IMR-90 (cell line): Measurements from ENCODE around the gene RANBP3. TPM values are rescaled to one million over a fixed set of nuclear protein-coding genes. Genes with fewer than 3 reads are reported as not detected.

Source experiments
- ATAC-seq: fragments of 200-7000 bp; cut with Tn5 transposase; 2 replicates; pipeline ENCODE4 v1.9.1; 2020; ENCODE audit warnings: low read depth, mild to moderate bottlenecking, moderate library complexity
- BruUV-seq: library from RNA; stranded (reverse); fragments of 400-500 nt; replicated peaks from 2 replicates; lab custom pipeline; 2021; lab: Mats Ljungman, UMichigan
- CTCF ChIA-PET: fragments of 300-600 bp; formaldehyde crosslinking; extraction: SDS; loops from one replicate; lab custom pipeline; 2021; ENCODE audit warnings: antibody characterized with exemption; lab: Yijun Ruan, JAX
- POLR2A ChIA-PET: fragments of 300-600 bp; sonication (Branson Sonifier 250); formaldehyde crosslinking; loops from one replicate; lab custom pipeline; 2022; ENCODE audit warnings: antibody characterized with exemption; ENCODE audit not compliant: unreplicated experiment; lab: Charles Lee
- DNase-seq: peaks from one replicate; pipeline ENCODE4 v3.0.0; 2013
- H2AFZ ChIP-seq: replicated peaks from 2 replicates; pipeline ENCODE3; 2013; ENCODE audit warnings: low read length, mild to moderate bottlenecking; ENCODE audit not compliant: poor library complexity
- H2AK5ac ChIP-seq: 2 replicates; pipeline ENCODE4 v1.6.1; 2013; ENCODE audit warnings: low read depth, low read length, inconsistent platforms
- H2AK9ac ChIP-seq: replicated peaks from 2 replicates; pipeline ENCODE3; 2013; ENCODE audit warnings: mild to moderate bottlenecking, low read depth, low read length, moderate library complexity; ENCODE audit not compliant: poor library complexity
- H2BK120ac ChIP-seq: 2 replicates; pipeline ENCODE4 v1.6.1; 2013; ENCODE audit warnings: low read depth, low read length, inconsistent platforms
- H2BK15ac ChIP-seq: 3 replicates; pipeline ENCODE4 v1.6.1; 2013; ENCODE audit warnings: low read depth, low read length, inconsistent platforms
- H2BK20ac ChIP-seq: 2 replicates; pipeline ENCODE4 v1.6.1; 2013; ENCODE audit warnings: low read depth, mild to moderate bottlenecking, inconsistent platforms, low read length, moderate library complexity
- H2BK5ac ChIP-seq: 2 replicates; pipeline ENCODE4 v1.6.1; 2013; ENCODE audit warnings: mild to moderate bottlenecking, low read depth, low read length, inconsistent platforms; ENCODE audit not compliant: poor library complexity, severe bottlenecking
- H3K14ac ChIP-seq: replicated peaks from 2 replicates; pipeline ENCODE4 v1.6.1; 2013; ENCODE audit warnings: low read depth, low read length, inconsistent platforms
- H3K18ac ChIP-seq: 2 replicates; pipeline ENCODE4 v1.6.1; 2013; ENCODE audit warnings: low read depth, low read length, control low read depth
- H3K23ac ChIP-seq: 2 replicates; pipeline ENCODE4 v1.6.1; 2013; ENCODE audit warnings: low read depth, low read length, inconsistent platforms
- H3K27ac ChIP-seq: 2 replicates; pipeline ENCODE4 v1.5.1; 2013; ENCODE audit warnings: mild to moderate bottlenecking, control low read depth, low read length; ENCODE audit not compliant: insufficient read depth
- H3K27me3 ChIP-seq: 2 replicates; pipeline ENCODE4 v1.6.1; 2013; ENCODE audit warnings: low read length; ENCODE audit not compliant: control insufficient read depth, insufficient read depth
- H3K36me3 ChIP-seq: 2 replicates; pipeline ENCODE4 v1.6.1; 2013; ENCODE audit warnings: low read length, mixed read lengths; ENCODE audit not compliant: control insufficient read depth, insufficient read depth
- H3K4ac ChIP-seq: 2 replicates; pipeline ENCODE4 v1.6.1; 2013; ENCODE audit warnings: low read depth, low read length, inconsistent platforms
- H3K4me1 ChIP-seq: 2 replicates; pipeline ENCODE4 v1.6.1; 2013; ENCODE audit warnings: low read length, mixed read lengths; ENCODE audit not compliant: control insufficient read depth, insufficient read depth
- H3K4me2 ChIP-seq: 2 replicates; pipeline ENCODE4 v1.6.1; 2013; ENCODE audit warnings: low read depth, mild to moderate bottlenecking, control low read depth, low read length, moderate library complexity
- H3K4me3 ChIP-seq: 2 replicates; pipeline ENCODE4 v1.5.1; 2013; ENCODE audit warnings: low read depth, mild to moderate bottlenecking, control low read depth, low read length, moderate library complexity; ENCODE audit not compliant: insufficient read depth
- H3K56ac ChIP-seq: 2 replicates; pipeline ENCODE4 v1.6.1; 2013; ENCODE audit warnings: low read length, inconsistent platforms; ENCODE audit not compliant: insufficient read depth; ENCODE audit errors: extremely low read depth
- H3K79me1 ChIP-seq, 2 experiments: 2 replicates each; pipeline ENCODE4 v1.6.1; 2013; ENCODE audit warnings: low read length in 2 of 2, inconsistent platforms in 1 of 2, low read depth in 1 of 2
- H3K9ac ChIP-seq: 2 replicates; pipeline ENCODE4 v1.6.1; 2013; ENCODE audit warnings: low read depth, low read length, control low read depth
- H3K9me1 ChIP-seq: 2 replicates; pipeline ENCODE4 v1.6.1; 2013; ENCODE audit warnings: low read length, inconsistent platforms; ENCODE audit not compliant: insufficient read depth
- H3K9me3 ChIP-seq: 2 replicates; pipeline ENCODE4 v1.6.1; 2013; ENCODE audit warnings: low read length; ENCODE audit not compliant: control insufficient read depth, insufficient read depth
- H4K20me1 ChIP-seq: 2 replicates; pipeline ENCODE4 v1.6.1; 2013; ENCODE audit warnings: low read length, inconsistent platforms; ENCODE audit not compliant: insufficient read depth
- H4K5ac ChIP-seq: 2 replicates; pipeline ENCODE4 v1.6.1; 2013; ENCODE audit warnings: mild to moderate bottlenecking, low read depth, low read length, control low read depth
- H4K8ac ChIP-seq, 2 experiments: 2 replicates each; pipeline ENCODE4 v1.6.1; 2013; ENCODE audit warnings: low read depth in 2 of 2, low read length in 2 of 2, control low read depth in 1 of 2, inconsistent platforms in 1 of 2
- H4K91ac ChIP-seq: 2 replicates; pipeline ENCODE4 v1.6.1; 2013; ENCODE audit warnings: low read depth, low read length, inconsistent platforms; ENCODE audit not compliant: insufficient read depth
- NFE2L2 ChIP-seq: fragments of 150-350 bp; IDR thresholded peaks from 2 replicates; pipeline ENCODE4 v1.6.1; 2016; ENCODE audit warnings: low read depth, mild to moderate bottlenecking, low read length
- RAD21 ChIP-seq: IDR thresholded peaks from 2 replicates; pipeline ENCODE4 v1.6.1; 2012; ENCODE audit warnings: low read length, improper control_type of control experiment
- WGBS, 2 experiments: methylation state at CpG; one replicate each; pipeline versions ENCODE4 v1.1.5 to v1.1.7; 2013; ENCODE audit warnings: missing lambda C conversion rate in 2 of 2; ENCODE audit not compliant: insufficient read length in 1 of 2; ENCODE audit errors: extremely low coverage in 2 of 2; 5-methylcytosine and 5-hydroxymethylcytosine counted together
- dilution Hi-C: fragments of 300-500 bp; cut with HindIII; formaldehyde crosslinking; loops from one replicate; pipeline ENCODE4 v1.14.3; 2018; ENCODE audit warnings: low sequenced_read_pairs; ENCODE audit not compliant: unreplicated experiment
- in situ Hi-C: fragments of 300-500 bp; cut with MboI; formaldehyde crosslinking; loops from 3 replicates; pipeline ENCODE4 v1.14.3; 2019; ENCODE audit warnings: low sequenced_read_pairs, inconsistent platforms, mixed read lengths
- intact Hi-C: fragments of 100-400 bp; cut with micrococcal nuclease; formaldehyde crosslinking; loops from 2 replicates; pipeline ENCODE4 v1.10.0; 2022
- polyA plus RNA-seq, 3 experiments: library from polyadenylated mRNA; depleted of rRNA; stranded (reverse); fragments of >200 nt; gene quantifications; 2 replicates each; pipeline ENCODE4 v1.2.3, GENCODE V29; 2012; ENCODE audit warnings: low replicate concordance in 1 of 3
- total RNA-seq: library from RNA; depleted of rRNA; stranded (reverse); fragments of >200 nt; gene quantifications from 2 replicates; pipeline ENCODE4 v1.2.3, GENCODE V29; 2012

The RANBP3 gene
- total and polyA plus RNA-seq, 2 of the 4 experiments (the other 2 are of a cell fraction) = 42.5 to 111 TPM

DNA sequence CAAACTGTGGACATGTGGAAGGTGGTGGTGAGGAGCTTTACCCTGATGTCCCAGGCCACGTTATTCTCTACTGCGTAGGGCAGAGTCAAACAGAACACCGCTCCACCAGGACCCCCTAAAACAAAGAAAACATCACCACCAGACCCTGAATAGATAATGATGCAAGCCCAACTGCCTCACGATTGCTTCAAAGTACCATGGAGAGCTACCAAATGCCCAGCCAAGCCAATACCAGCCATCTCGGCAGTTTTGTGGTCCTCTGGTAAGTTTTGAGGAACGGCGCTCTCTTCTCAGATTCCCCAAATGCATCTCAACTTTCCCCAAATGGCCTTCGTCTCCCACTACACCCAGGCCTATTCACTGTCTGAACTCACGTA is 5.6 kb downstream of the RANBP3 start:
- Histone ChIP-seq H4K20me1 (peaks cover 92% of the 10 kb centered on the region), H4K5ac (no peak overlapping the region), H3K4me3 (no peak overlapping the region), H3K4ac (no peak overlapping the region), H3K9me1 (peaks cover 38% of the 10 kb centered on the region), H2AK5ac (no peak overlapping the region), H3K18ac (no peak overlapping the region), H2BK120ac (no peak overlapping the region), H4K91ac (no peak overlapping the region), H3K4me1 (peaks cover 26% of the 10 kb centered on the region), H4K8ac (no peak overlapping the region), H3K27ac (no peak overlapping the region), H2BK15ac (no peak overlapping the region), H3K9ac (no peak overlapping the region), H3K14ac (no peak overlapping the region), H3K79me1 (peaks cover 10 to 94% of the 10 kb centered on the region in 2 experiments), H3K4me2 (no peak overlapping the region), H2BK20ac (no peak overlapping the region), H2AFZ (no peak overlapping the region), H3K56ac (no peak overlapping the region), H3K36me3 (peaks cover 22% of the 10 kb centered on the region), H3K9me3 (no peaks in the 10 kb centered on the region), H3K23ac (no peak overlapping the region), H2AK9ac (no peak overlapping the region), H2BK5ac (no peak overlapping the region), H3K27me3 (no peaks in the 10 kb centered on the region)
- no TSS peak for BruUV-seq
- no peak for ATAC-seq
- intact Hi-C loops (no loop called here), in situ Hi-C loops (no loop called here), dilution Hi-C loops (no loop called here)
- TF ChIP-seq NFE2L2 = no peak
- TF ChIP-seq RAD21 = no peak
- CTCF ChIA-PET = interaction anchor here (1.4 kb wide), 1 partner anchor 13 kb away, joined by 3 read pairs; no protein-coding TSS in a partner anchor
- WGBS, 2 experiments = 80% methylated on average over 2 of the region's 9 CpGs; no CpG with 5 or more reads in 1 of the 2 experiments
- DNase-seq = no peak
- POLR2A ChIA-PET = no interaction called here
